K562 (cell line): ENCODE results near the gene BBLN. TPM values are rescaled to one million over a fixed set of nuclear protein-coding genes. Genes with fewer than 3 reads are reported as not detected.

Experiments
- FOXJ3 ChIP-seq: sonication (generic); formaldehyde crosslinking; IDR thresholded peaks from 2 replicates; pipeline ENCODE4 v1.4.0; 2020; ENCODE audit warnings: mild to moderate bottlenecking, missing genetic modification reagents
- NFATC3 ChIP-seq: fragments of 450-650 bp; IDR thresholded peaks from 2 replicates; pipeline ENCODE4 v1.6.1; 2017; ENCODE audit warnings: mild to moderate bottlenecking
- SMARCA5 ChIP-seq: fragments of 450-650 bp; IDR thresholded peaks from 2 replicates; pipeline ENCODE4 v1.6.1; 2016
- SRSF3 ChIP-seq: fragments of 200-400 bp; formaldehyde crosslinking; IDR thresholded peaks from 2 replicates; pipeline ENCODE4 v1.6.1; 2016; ENCODE audit warnings: mild to moderate bottlenecking, low read length, moderate library complexity; ENCODE audit not compliant: insufficient read depth
- ZNF41 ChIP-seq: fragments of 250-450 bp; sonication (Bioruptor Pico); conservative IDR thresholded peaks from 2 replicates; pipeline ENCODE4 v1.4.0; 2020; ENCODE audit warnings: mild to moderate bottlenecking
- polyA plus RNA-seq, 8 experiments: library from polyadenylated mRNA; depleted of rRNA in 4 of 8; stranded (reverse) in 5 of 8; unstranded in 3 of 8; fragments of >200 nt; fragmentation: Nextera tagmentation in 2 of 8; fragmentation: Illumina TruSeq in 1 of 8; extraction: Ambion mirVana in 2 of 8; extraction: Trizol in 1 of 8; gene quantifications; 2 replicates each; pipeline versions ENCODE4 v1.2.1 to v1.2.3, GENCODE V29; 2011 to 2014; ENCODE audit warnings: inconsistent platforms in 1 of 8, missing spikeins in 1 of 8
- total RNA-seq, 7 experiments: library from RNA; depleted of rRNA in 6 of 7; stranded (reverse); fragments of >200 nt in 6 of 7; fragmentation: Illumina TruSeq in 2 of 7; extraction: Trizol in 2 of 7; gene quantifications; 2 replicates each; pipeline versions ENCODE4 v1.2.1 to v1.2.3, GENCODE V29; 2011 to 2021; ENCODE audit warnings: low replicate concordance in 1 of 7
- TF ChIP-seq, protein P1 (sequence below): sonication (generic); formaldehyde crosslinking; IDR thresholded peaks from 2 replicates; pipeline ENCODE4 v1.8.1; 2023; ENCODE audit warnings: missing genetic modification reagents, mild to moderate bottlenecking, borderline replicate concordance
- TF ChIP-seq, protein P2 (sequence below): fragments of 200-800 bp; sonication (Bioruptor generic); IDR thresholded peaks from 2 replicates; pipeline ENCODE4 v1.6.1; 2017; ENCODE audit warnings: missing genetic modification characterization, missing compliant biosample characterization
- TF ChIP-seq, protein P3 (sequence below): fragments of 450-650 bp; formaldehyde crosslinking; IDR thresholded peaks from 2 replicates; pipeline ENCODE4 v1.4.0; 2022; ENCODE audit warnings: missing genetic modification characterization
- TF ChIP-seq, protein P4 (sequence below), 2 experiments: fragments of 150-350 bp in 1 of 2; IDR thresholded peaks; 2 replicates each; pipeline ENCODE4 v1.6.1; 2012 to 2016; ENCODE audit warnings: low read depth in 2 of 2, low read length in 2 of 2, mild to moderate bottlenecking in 1 of 2, moderate library complexity in 1 of 2
- TF ChIP-seq, protein P5 (sequence below): fragments of 250-450 bp; sonication (Bioruptor Pico); IDR thresholded peaks from 2 replicates; pipeline ENCODE4 v1.4.0; 2020; ENCODE audit warnings: mild to moderate bottlenecking
- TF ChIP-seq, protein P6 (sequence below): IDR thresholded peaks from 2 replicates; pipeline ENCODE4 v1.6.1; 2012; ENCODE audit warnings: low read depth, low read length, improper control_type of control experiment, borderline replicate concordance

BBLN gene
- total and polyA plus RNA-seq, 9 of the 15 experiments (the other 6 are each of a cell fraction or from before 2014, with no cell fraction given): 4.2 to 331 (median 87.1) TPM

DNA sequence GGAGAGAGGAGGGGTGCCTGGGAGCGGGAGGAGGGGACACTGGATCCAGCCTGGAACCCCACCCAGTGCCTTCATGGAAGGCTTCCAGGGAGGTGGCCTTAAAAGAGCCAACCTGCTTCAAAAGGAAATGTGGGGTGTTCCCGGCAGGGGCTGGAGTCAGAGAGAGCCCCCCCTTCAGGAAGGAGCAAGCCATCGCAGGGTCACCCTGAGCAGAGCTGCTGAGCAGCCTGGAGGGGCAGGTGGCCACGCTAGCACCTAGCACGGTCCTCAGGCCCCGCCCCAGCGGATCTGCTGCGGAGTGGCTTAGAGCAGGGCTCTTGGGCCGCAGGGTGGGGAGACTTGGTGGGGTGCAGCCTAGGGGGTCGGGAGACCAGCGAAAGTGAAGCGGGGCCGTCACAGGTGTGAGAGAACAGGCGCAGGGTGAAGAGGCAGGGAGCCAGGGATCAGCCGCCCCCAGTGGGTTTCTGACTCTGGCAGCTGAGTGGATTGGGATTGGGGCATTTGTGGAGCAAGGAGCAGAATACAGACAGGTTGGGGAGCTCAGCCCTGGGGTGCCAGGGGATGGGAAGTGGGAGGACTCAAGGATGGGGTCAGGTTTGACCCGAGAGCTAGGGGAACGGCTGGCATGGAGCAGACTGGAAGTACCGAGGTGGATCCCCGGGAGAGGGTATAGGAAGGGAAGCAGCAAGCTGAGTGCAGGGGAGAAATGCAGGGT lies 9.3 kb upstream of the BBLN start (continued):
- TF ChIP-seq, protein P1, sequence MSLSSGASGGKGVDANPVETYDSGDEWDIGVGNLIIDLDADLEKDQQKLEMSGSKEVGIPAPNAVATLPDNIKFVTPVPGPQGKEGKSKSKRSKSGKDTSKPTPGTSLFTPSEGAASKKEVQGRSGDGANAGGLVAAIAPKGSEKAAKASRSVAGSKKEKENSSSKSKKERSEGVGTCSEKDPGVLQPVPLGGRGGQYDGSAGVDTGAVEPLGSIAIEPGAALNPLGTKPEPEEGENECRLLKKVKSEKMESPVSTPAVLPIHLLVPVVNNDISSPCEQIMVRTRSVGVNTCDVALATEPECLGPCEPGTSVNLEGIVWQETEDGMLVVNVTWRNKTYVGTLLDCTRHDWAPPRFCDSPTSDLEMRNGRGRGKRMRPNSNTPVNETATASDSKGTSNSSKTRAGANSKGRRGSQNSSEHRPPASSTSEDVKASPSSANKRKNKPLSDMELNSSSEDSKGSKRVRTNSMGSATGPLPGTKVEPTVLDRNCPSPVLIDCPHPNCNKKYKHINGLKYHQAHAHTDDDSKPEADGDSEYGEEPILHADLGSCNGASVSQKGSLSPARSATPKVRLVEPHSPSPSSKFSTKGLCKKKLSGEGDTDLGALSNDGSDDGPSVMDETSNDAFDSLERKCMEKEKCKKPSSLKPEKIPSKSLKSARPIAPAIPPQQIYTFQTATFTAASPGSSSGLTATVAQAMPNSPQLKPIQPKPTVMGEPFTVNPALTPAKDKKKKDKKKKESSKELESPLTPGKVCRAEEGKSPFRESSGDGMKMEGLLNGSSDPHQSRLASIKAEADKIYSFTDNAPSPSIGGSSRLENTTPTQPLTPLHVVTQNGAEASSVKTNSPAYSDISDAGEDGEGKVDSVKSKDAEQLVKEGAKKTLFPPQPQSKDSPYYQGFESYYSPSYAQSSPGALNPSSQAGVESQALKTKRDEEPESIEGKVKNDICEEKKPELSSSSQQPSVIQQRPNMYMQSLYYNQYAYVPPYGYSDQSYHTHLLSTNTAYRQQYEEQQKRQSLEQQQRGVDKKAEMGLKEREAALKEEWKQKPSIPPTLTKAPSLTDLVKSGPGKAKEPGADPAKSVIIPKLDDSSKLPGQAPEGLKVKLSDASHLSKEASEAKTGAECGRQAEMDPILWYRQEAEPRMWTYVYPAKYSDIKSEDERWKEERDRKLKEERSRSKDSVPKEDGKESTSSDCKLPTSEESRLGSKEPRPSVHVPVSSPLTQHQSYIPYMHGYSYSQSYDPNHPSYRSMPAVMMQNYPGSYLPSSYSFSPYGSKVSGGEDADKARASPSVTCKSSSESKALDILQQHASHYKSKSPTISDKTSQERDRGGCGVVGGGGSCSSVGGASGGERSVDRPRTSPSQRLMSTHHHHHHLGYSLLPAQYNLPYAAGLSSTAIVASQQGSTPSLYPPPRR (CRISPR knock-in tag): no peak
- TF ChIP-seq, protein P2, sequence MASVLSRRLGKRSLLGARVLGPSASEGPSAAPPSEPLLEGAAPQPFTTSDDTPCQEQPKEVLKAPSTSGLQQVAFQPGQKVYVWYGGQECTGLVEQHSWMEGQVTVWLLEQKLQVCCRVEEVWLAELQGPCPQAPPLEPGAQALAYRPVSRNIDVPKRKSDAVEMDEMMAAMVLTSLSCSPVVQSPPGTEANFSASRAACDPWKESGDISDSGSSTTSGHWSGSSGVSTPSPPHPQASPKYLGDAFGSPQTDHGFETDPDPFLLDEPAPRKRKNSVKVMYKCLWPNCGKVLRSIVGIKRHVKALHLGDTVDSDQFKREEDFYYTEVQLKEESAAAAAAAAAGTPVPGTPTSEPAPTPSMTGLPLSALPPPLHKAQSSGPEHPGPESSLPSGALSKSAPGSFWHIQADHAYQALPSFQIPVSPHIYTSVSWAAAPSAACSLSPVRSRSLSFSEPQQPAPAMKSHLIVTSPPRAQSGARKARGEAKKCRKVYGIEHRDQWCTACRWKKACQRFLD (CRISPR knock-in tag): no peak
- TF ChIP-seq, protein P3, sequence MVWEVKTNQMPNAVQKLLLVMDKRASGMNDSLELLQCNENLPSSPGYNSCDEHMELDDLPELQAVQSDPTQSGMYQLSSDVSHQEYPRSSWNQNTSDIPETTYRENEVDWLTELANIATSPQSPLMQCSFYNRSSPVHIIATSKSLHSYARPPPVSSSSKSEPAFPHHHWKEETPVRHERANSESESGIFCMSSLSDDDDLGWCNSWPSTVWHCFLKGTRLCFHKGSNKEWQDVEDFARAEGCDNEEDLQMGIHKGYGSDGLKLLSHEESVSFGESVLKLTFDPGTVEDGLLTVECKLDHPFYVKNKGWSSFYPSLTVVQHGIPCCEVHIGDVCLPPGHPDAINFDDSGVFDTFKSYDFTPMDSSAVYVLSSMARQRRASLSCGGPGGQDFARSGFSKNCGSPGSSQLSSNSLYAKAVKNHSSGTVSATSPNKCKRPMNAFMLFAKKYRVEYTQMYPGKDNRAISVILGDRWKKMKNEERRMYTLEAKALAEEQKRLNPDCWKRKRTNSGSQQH (CRISPR knock-in tag): 0 out of 2 replicates have a peak, but pooled peaks have one; percentile 7
- TF ChIP-seq, protein P4, sequence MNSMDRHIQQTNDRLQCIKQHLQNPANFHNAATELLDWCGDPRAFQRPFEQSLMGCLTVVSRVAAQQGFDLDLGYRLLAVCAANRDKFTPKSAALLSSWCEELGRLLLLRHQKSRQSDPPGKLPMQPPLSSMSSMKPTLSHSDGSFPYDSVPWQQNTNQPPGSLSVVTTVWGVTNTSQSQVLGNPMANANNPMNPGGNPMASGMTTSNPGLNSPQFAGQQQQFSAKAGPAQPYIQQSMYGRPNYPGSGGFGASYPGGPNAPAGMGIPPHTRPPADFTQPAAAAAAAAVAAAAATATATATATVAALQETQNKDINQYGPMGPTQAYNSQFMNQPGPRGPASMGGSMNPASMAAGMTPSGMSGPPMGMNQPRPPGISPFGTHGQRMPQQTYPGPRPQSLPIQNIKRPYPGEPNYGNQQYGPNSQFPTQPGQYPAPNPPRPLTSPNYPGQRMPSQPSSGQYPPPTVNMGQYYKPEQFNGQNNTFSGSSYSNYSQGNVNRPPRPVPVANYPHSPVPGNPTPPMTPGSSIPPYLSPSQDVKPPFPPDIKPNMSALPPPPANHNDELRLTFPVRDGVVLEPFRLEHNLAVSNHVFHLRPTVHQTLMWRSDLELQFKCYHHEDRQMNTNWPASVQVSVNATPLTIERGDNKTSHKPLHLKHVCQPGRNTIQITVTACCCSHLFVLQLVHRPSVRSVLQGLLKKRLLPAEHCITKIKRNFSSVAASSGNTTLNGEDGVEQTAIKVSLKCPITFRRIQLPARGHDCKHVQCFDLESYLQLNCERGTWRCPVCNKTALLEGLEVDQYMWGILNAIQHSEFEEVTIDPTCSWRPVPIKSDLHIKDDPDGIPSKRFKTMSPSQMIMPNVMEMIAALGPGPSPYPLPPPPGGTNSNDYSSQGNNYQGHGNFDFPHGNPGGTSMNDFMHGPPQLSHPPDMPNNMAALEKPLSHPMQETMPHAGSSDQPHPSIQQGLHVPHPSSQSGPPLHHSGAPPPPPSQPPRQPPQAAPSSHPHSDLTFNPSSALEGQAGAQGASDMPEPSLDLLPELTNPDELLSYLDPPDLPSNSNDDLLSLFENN (IDR thresholded peaks at IDR 0.05; ENCODE audit: low read depth in 2 of 2, low read length in 2 of 2): no peak
- TF ChIP-seq NFATC3: no peak
- TF ChIP-seq, protein P5, sequence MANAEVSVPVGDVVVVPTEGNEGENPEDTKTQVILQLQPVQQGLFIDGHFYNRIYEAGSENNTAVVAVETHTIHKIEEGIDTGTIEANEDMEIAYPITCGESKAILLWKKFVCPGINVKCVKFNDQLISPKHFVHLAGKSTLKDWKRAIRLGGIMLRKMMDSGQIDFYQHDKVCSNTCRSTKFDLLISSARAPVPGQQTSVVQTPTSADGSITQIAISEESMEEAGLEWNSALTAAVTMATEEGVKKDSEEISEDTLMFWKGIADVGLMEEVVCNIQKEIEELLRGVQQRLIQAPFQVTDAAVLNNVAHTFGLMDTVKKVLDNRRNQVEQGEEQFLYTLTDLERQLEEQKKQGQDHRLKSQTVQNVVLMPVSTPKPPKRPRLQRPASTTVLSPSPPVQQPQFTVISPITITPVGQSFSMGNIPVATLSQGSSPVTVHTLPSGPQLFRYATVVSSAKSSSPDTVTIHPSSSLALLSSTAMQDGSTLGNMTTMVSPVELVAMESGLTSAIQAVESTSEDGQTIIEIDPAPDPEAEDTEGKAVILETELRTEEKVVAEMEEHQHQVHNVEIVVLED (CRISPR knock-in tag): no peak
- 0 out of 2 replicates have a peak, but pooled peaks have one; percentile 37 for TF ChIP-seq SRSF3
- TF ChIP-seq SMARCA5: peak; percentile 52; the same call in 1 of the 2 replicates
- TF ChIP-seq ZNF41 (CRISPR knock-in tag): no peak
- no peak for TF ChIP-seq FOXJ3
- TF ChIP-seq, protein P6, sequence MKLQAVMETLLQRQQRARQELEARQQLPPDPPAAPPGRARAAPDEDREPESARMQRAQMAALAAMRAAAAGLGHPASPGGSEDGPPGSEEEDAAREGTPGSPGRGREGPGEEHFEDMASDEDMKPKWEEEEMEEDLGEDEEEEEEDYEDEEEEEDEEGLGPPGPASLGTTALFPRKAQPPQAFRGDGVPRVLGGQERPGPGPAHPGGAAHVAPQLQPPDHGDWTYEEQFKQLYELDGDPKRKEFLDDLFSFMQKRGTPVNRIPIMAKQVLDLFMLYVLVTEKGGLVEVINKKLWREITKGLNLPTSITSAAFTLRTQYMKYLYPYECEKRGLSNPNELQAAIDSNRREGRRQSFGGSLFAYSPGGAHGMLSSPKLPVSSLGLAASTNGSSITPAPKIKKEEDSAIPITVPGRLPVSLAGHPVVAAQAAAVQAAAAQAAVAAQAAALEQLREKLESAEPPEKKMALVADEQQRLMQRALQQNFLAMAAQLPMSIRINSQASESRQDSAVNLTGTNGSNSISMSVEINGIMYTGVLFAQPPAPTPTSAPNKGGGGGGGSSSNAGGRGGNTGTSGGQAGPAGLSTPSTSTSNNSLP: no peak
